HG03196 (cell line): ENCODE measurements around the gene TPRKB.
"Not testable (repeated sequence)": the region's sequence is repeated elsewhere in the genome, so short reads cannot be mapped to it uniquely, and the experiment has no call there.

Source experiments
- ATAC-seq: cut with Tn5 transposase; IDR thresholded peaks from one replicate; pipeline ENCODE4 v1.9.1; 2021; ENCODE audit not compliant: unreplicated experiment

The TPRKB gene

DNA sequence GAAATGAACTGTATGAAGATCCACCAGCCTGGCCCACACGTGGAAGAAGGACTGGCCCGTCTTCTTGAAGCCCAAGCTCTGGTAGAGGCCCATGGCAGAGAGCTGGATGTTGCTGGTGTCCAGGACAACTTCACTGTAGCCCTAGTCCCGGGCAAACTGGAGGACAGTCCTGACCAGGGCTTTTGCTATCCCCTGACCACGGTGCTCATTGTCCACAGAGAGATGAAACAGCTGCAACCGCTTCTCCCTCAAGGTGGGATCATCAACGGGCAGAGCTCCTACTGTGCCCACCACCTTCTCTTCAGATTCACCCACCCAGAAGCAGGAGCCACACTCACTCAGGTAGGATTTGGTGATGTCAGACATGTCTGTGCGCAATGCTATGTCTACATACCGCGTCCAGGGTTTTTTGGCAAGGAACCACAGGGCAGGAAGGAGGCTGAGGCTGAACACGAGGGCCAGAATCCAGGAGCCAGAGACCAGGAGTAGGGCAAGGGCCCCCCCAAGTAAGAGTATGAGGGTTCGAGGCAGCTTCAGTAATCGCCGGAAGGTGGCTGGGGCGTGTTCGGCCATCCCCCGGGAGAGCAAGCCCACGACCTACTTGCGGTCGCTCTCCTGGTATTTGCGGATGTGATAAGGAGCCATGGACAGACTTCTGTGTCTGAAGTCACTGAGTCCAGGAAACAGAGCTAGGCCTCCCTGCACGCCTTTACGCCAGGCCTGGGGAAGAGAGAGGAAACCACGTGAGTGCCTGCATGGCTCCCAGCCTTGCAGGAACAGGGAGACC is 36.3 kb downstream of the TPRKB start:
- ATAC-seq, result no peak

DNA sequence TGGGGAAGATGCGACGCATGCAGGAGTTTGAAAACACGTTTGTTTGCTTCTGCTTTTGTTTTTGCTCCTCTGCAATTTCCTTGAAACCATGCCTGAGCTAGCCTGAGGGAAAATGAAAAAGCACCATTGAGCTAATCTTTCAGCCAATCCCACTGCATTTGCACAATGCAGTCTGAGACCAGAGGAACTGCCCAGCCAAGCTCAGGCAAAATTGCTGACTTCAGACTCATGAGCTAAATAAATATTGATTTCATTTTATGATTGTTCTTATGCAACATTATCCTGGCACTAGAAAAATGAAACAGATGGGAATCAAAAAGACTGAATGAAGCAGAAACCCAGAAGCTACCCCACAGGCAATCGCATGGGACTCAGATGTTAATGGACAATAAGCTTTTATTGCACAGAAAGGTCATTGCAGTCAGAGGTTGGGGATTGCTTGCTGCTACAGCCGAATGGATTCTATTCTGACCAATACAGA is 37.0 kb downstream of the TPRKB start:
- ATAC-seq, result no peak

- ATAC-seq, result no peak
These were observed 37.7 kb downstream of the TPRKB start for GRCh38 chr2:73699437-73699836.

DNA sequence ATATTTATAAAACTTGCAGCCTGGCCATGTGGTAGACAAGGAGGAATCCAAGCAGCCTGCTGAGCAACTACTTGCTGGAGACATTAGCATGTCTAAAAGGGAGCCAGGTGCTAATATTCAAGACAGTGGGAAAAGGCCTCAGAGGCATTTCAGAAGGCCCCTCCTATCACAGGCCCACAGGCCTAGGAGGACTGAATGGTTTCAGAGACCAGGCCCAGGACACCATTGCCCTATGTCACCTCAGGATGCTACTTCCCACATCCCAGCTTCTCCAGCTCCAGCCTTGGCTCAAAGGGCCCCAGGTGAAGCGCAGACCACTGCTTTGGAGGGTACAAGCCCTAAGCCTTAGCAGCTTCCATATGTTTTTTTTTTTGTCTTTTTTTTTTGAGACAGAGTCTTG is 39.0 kb downstream of the TPRKB start:
- ATAC-seq, result no peak

- no peak for ATAC-seq
These were observed 39.5 kb downstream of the TPRKB start for GRCh38 chr2:73697606-73698005.

- ATAC-seq, result not testable (repeated sequence)
These were observed 40.2 kb downstream of the TPRKB start for GRCh38 chr2:73696985-73697384.

GRCh38 chr2:73696521-73696920 is 40.6 kb downstream of the TPRKB start:
- not testable (repeated sequence) for ATAC-seq

DNA sequence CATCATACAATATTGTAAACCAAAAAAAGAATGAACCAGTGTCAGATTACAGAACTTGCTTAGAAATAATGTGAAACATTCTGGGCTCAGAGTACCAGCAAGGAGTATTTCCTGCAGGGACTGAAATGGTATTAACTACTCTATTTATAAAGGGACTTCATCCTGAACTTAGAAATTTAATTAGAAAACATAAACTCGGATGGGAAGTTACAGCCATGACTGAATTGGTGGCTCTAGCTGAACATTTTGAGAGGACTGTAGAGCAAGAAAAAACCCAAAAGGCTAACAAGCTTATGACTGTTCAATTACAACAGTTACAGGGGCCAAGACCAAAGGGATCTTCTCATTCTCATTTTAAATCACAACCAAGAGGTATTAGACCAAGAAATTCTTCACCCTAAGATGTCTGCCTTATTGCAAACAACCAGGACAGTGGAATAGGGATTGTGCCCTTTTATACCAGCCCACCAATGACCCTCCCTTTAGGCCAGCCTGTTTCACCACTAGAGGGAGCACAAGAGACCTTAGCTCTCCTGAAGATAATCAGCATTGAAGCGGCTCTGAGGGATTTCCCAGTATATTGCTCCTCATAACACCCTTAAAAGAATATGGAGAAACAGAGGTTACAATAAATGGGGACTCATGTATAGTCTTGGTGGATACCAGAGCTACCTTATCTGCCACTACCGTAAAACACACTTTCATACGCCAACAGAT is 46.6 kb downstream of the TPRKB start:
- peak; percentile 76 for ATAC-seq

DNA sequence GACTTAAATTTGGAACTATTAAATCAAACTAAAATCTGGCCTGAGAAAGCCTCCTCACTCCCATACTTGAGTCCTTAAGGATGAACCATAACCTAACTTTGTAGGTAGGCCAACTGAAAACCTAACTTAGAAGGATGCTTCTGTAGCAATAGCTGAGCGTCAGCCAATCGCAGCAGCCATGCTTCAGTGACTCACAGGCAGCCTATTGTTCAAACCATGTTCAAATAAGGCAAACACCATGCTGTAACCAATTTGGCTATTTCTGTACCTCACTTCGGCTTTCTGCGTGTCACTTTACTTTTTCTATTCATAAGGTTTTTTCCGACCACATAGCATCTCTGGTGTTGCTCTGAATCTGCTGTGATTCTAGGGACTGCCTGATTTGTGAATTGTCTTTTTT is 48.7 kb downstream of the TPRKB start:
- ATAC-seq, result not testable (repeated sequence)

- no peak for ATAC-seq
These were observed 51.2 kb downstream of the TPRKB start for GRCh38 chr2:73685764-73686438.

- not testable (repeated sequence) for ATAC-seq
These were observed 52.2 kb downstream of the TPRKB start for GRCh38 chr2:73684905-73685304.

DNA sequence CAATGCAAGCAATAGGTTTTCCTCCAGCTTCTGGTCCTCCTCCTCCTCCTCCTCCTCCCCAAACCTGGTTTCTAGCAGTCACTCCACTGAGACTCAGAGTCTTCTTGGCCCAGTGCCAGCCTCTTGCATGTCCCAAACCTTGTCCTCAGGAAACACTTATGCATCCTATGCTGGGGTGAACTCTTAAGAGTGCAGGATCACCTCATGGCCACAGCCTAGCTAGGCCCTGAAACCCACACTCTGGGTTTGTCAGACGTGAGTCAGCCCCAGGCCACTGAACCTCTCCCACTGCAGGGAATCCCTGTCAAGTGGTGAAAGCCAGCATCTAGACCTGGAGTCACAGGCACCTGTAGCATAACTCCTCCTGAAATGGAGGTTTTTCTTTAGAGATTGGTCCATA is 52.8 kb downstream of the TPRKB start:
- ATAC-seq, result not testable (repeated sequence)

DNA sequence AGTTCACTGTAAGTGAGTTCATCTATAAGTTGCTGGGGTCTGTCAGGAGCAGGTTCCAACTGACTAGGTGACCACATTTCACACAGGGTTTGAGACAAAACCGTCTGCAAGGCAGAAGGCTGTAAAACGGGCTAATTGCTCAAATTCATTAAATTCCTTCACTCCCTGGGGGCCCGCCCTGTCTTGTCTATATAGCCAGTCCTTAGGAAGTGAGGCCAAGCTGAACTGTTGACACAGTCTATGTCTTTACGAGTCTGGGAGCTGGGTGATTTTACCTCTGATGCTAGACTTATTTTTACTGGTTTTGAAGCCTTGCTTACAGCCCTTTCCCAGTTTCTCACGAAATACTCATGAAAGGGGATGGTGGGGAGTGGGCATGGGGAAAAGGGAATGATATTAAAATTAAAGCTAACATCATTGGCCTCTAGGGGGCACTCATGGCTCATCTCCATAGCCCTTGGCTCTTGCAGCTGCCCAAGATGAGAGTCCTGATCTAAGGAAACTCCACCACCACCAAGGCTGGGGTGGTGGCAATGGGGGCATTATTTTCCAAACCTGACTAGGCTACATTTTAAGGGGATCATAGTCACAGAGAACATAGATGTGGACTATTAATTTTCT is 57.1 kb downstream of the TPRKB start:
- ATAC-seq, result not testable (repeated sequence)
